C4-2B (cell line): ENCODE data around the gene SLC6A8.
"Not testable (repeated sequence)": the region's sequence is repeated elsewhere in the genome, so short reads cannot be mapped to it uniquely, and the experiment has no call there.

Experiments
- ZFX ChIP-seq: fragments of 450-650 bp; IDR thresholded peaks from 2 replicates; pipeline ENCODE4 v1.6.1; 2017
- TF ChIP-seq, protein P1 (sequence below): fragments of 450-650 bp; conservative IDR thresholded peaks from 2 replicates; pipeline ENCODE4 v1.5.1; 2017; ENCODE audit warnings: mild to moderate bottlenecking

DNA sequence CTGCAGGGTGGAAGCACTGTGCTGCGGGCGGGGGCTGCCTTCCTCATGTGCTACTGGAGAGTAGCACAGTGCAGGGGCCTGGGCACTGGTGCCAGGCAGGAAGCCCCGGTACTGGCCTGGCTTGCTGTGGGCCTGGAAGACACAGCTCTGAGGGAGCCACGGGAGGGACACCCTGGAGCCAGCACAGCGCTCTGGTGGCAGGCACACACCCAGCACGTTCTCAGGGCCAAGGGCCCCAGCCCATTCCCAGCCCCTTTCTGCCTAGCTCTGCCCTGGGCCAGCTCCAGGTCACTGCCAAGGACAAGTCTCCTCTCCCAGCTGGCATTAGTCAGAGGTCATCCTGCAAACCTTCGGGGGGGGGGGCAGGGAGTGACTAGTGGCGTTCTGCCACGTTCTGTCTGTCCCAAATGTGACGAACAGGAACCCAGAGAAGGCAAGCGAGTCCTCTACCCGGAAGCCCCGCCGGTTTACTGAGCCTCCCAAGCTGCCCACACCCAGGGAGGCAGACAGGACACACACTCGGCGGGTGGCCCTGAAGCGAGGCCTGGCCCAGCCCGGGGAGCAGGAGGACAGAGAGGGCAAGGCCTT, 12.2 kb downstream of the SLC6A8 start:
- TF ChIP-seq, protein P1, sequence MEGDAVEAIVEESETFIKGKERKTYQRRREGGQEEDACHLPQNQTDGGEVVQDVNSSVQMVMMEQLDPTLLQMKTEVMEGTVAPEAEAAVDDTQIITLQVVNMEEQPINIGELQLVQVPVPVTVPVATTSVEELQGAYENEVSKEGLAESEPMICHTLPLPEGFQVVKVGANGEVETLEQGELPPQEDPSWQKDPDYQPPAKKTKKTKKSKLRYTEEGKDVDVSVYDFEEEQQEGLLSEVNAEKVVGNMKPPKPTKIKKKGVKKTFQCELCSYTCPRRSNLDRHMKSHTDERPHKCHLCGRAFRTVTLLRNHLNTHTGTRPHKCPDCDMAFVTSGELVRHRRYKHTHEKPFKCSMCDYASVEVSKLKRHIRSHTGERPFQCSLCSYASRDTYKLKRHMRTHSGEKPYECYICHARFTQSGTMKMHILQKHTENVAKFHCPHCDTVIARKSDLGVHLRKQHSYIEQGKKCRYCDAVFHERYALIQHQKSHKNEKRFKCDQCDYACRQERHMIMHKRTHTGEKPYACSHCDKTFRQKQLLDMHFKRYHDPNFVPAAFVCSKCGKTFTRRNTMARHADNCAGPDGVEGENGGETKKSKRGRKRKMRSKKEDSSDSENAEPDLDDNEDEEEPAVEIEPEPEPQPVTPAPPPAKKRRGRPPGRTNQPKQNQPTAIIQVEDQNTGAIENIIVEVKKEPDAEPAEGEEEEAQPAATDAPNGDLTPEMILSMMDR = not testable (repeated sequence)
- TF ChIP-seq ZFX = not testable (repeated sequence)
